GM20431 (cell line): ENCODE data around the gene ELAVL1.

ENCODE experiments used
- in situ Hi-C: fragments of 300-500 bp; cut with MseI, MboI; formaldehyde crosslinking; loops from one replicate; pipeline ENCODE4 v1.15.0; 2020; ENCODE audit warnings: low sequenced_read_pairs; ENCODE audit not compliant: unreplicated experiment

Gene ELAVL1

DNA sequence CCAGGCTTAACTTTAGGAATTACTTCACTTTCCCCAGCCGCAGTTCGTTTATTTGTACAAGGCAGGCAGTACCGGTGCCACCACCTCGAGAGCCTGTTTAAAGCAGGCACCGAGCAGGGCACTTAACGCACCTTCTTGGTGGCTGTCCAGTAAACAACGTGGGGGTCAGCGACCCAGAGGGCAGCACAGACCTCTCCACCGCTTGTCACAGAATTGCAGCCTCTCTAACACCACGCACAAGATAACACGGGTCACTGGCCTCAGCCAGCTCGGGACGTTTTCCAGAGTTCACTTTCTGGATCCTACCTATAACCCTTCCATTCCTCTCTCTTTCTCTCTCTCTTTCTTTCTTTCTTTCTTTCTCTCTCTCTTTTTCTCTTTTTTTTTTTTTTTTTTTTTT lies 16.8 kb upstream of the ELAVL1 start:
- in situ Hi-C loops: no loop called here

DNA sequence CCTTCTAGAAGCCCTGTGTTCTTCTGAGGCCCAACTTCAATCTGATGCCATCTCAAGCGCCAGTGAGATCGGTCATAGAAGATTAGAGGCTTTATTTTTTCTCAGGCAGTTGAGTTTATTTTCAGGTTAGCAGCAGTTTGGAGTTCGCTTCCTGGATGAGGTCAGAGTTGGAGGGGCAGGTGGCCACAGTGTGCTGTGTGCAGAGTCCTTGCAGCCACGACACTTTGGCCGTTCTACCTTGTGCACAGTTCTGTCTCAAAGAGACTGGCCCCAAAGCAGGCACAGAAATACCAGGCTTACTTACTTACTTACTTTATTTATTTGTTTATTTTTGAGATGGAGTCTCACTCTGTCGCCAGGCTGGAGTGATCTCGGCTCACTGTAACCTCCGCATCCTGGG lies 15.9 kb upstream of the ELAVL1 start:
- in situ Hi-C loops: no loop called here

DNA sequence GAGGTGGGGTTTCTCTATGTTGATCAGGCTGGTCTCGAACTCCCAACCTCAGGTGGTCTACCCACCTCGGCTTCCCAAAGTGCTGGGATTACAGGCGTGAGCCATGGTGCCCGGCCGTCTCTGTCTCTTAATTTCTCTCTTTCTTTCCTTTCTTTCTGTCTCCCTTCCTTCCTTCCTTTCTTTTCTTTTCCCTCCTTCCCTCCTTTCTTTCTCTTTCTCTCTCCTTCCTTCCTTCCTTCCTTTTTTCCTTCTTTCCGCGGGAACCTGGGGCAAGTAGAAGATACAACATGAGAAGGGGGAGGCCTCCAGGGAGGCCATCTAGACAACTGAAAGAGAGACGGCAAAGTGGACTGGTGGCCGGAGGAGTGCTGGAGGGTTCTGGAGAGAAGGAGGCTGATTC lies 15.2 kb upstream of the ELAVL1 start:
- in situ Hi-C loops: no loop called here

DNA sequence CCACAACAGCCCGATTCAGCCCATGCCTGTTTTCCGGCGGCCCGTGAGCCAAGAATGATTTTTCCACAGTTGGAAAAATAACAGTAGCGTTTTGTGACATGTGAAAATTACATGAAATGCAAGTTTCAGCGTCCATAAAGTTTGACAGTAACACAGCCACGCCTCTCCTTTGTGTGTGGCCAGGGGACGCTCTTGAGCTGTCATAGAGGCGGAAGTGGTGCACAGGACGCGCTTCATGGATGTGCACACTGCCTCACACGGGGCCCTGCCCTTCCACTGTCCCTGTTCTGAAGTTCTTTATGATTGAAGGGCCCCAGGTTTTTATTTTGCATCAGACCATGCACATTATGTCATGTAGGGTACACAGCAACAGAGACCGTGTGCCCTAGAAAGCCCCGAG lies 12.4 kb upstream of the ELAVL1 start:
- in situ Hi-C loops: no loop called here

DNA sequence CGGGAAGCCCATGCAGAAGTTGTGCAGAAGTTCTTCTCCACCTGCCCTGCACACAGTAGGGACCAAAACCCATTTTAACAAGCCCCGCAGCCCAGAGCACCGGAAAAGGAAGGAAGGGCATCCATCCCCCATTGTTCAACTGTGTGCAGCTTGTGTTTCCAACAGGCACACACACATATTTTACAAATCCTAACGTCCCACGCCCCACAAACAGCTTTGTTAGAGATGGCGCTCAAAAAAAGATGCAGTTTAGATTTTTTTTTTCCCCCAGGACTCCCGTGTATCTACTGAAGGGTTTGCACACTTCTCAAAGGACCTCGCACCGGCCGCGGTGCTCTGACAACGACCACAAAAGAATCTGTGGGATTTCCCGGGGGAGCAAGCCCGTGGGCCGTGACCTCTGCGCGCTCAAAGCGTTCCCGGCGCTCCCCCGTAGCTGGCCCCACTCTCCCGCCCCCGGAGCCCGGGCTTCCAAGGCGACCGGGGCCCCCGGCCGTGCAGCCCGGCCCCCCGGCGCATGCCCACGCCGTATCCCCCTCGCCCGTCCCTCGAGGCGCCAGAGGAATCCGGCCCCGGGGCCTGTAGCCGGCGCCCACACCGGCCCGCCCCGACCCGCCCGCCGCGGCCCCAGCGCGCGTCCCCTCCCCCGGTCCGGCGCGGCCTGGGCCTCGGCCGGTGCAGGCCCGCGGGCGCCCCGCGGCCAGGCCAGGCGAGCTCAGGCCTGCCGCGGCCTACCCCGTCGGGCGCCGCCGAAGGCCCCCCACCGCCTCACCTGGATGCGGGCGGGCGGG lies 523 bp downstream of the ELAVL1 start:
- in situ Hi-C loops: no loop called here

DNA sequence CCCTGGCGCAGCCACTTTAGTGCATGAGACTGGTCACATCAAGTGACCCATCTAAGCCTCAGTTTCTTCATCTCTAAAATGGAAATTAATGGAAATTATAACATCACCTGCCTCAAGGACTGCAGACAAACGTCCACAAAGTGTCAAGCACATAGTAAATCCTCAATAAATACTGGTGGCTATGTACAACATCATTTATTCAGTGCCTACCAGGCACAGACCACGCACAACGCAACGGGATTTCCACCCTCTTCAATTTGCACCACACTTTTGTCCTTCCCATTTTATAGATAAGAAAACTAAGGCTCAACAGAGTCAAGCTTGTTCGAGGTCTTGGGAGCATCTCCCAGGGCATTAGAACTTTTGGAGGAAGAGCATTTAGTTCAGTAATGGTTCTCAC lies 1.4 kb downstream of the ELAVL1 start:
- in situ Hi-C loops: no loop called here

DNA sequence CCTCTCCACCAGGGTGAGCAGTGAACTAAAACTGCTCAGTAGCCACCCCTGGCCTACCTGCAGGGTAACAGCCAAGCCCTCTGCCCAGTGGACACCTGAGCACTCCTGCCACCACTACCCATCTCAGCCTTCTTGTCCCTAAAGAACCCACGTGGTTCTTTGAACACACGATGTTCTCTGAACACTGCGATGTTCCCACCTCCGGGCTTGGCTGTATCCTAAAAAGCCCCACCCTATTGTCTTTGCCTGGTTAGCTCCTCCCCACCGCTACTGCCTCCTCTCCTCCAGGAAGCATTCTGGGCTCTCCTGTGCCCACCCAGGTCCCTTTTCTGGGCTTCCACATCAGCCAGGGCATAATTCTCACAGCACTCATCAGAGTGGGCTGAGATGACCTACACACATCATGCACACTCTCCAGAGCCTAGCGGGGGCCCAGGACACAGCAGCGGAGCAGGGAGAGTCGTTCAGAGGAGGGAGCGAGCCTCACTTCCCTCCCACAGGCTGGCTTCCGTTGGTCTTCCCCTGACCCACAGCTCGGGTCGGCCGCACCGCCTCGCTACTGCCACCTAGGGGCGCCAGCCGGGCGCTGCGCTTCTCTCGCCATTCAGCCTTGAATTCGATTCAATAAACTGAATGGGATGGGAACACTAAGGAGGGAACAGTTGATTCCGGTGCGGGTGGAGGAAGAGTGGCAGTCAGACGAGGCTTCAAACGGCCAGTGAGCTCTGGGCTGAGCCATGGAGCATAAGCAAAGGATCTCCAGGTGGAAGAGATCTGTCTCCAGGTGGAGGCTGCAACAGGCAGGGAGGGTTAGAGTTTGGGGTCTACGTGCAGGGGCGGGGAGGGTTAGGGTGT lies 3.2 kb downstream of the ELAVL1 start:
- in situ Hi-C loops: no loop called here

DNA sequence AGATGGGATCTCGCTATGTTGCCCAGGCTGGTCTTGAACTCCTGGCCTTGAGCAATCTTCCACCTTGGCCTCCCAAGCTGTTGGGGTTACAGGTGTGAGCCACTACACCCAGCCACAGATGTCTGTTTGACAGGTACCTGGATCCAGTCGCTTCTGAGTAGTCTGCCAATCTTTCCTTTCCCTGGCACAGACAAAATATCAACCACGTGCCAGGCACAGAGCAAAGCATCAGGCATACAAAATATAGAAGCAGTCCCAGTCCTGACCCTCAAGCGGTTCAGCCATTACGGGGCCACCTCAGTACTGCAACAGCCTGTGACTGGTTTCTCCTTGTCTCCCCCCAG lies 3.8 kb downstream of the ELAVL1 start:
- in situ Hi-C loops: no loop called here

DNA sequence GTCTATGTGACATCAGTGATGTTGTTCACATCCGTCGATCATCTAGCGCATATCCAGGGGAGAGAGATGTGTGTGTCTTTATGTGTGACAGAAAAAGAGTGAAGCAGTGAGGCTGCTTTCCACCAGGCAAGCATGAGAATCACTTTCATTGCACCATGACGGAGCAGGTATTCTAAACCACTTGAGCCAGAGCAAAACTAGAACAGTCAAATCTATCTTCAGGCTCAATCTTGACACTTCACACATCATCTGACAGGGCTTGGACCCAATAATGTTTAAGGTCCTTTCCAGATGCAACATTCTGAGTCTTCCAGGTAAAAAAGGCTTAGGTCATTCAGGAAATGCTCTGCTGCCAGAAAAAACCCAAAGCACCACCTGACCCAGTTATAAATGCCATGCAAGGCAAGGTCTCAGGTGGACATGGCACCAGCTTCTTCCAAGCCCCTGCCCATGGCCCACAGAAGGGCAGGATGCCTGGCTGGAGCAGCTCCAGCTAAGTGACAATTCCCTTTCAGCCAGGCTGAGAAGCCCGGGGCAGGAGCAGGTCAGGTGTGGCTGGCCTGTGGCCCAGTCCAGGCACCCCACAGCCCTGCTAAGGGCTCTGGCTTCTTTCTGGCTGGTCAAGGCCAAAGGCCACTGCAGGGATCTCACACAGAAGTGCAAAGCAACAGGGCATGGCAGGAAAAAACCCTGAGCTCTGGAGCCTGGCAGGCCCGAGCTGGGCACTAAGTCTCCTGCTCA lies 5.0 kb downstream of the ELAVL1 start:
- in situ Hi-C loops: no loop called here

DNA sequence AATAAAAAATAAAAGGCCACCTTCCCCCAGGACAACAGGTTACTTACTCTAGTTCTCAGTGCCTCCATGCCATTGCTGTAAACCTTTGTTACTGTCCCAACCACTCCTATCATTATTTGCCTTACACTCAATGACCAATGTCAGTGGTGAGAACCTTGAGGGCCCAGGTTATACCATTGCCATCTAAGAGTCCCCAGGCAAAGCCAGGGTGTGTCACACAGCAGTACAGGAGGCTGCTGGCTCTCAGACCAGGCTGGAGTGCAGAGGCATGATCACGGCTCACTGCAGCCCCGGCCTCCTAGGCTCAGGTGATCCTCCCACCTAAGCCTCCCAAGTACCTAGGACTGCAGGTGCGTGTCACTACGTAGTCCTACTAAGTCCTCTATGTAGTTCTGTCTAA lies 6.1 kb downstream of the ELAVL1 start:
- in situ Hi-C loops: no loop called here

DNA sequence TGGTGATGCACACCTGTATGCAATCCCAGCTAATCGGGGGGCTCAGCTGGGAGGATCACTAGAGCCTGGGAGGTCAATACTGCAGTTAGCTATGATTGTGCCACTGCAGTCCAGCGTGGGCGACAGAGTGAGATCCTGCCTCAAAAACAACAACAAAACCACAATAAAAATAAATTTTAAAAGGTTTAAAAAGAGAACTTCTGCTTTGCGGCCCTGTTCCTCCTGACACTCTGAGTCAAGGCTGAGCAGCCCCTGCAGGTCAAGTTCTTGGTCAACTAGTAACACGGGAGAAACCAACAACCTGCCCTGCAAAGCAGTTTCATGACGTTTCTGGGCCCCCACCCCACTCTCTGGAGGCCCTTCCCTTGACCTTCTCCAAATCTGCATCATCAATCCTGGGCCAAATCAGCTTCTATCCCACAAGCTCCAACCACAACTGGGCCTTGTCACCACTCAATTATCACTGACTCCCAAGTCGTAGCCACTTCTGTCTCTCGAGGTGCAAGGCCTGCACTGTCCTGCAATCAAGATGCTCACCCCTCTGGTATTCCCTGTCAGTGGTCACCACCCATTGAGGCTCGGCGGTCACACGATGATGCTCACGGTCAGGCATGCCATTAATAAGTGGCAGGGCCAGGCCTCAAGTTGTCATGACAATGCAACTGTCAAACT lies 7.5 kb downstream of the ELAVL1 start:
- in situ Hi-C loops: no loop called here

DNA sequence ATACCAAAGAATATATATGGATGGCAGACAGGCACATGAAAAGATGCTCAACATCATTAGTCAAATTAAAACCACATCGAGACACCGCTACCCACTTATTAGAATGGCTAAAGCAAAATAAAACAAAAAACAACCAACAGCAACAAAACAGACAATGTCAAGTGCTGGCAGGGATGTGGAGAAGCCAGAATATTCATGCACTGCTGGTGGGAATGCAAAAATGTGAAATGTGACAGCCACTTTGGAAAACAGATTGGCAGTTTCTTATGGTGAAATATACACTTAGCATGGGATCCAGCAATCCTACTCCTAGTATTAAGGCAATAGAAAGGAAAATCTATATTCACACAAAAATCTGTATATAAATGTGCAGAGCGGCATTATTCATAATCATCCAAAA lies 8.6 kb downstream of the ELAVL1 start:
- in situ Hi-C loops: no loop called here

DNA sequence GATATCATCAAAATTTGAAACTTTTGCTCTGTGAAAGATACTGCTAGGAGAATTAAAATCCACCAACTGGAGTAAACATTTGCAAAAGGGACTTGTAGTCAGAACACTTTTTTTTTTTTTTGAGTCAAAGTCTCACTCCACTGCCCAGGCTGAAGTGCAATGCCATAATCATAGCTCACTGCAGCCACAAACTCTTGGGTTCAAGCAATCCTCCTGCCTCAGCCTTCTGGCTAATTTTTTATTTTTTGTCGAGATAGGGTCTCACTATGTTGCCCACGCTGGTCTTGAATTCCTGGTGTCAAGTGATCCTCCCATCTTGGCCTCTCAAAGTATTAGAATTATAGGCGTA lies 9.7 kb downstream of the ELAVL1 start:
- in situ Hi-C loops: no loop called here

DNA sequence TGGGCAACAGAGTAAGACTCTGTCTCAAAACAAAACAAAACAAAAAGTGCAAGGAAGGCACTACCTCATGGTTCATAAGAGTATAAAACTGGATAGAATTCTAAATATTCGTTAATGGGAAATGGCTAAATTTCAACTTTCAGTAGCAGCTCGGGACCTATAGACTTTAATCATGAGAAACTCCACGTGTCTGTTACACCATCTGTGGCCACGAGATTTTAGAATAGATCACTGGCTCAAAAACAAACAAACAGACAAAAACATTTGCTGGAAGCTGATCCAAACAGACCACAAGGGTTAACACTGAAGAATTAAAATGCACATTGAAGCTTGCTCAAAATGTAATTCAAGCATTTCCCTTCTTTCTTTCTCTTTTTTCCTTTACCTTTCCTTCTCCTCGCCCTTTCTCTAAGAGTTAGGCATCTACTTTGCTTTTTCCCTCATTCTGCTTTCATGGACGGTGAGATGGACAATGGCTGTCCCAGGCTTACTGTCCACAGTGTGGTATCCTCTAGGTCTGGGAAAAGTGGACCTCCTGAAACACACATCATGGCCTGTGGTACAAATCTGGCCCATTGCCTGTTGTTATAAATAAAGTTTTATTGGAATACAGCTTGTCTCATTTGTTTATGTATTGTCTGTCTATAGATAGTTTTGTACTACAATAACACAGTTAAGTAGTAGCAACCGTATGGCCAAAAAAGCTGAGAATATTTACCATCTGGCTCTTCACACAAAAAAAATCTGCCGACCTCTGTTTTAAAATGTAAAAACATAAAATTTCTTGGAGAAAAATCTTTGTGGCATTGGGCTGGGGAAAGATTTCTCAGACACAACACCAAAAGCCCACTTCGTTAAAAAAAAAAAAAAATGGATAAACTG lies 10.3 kb downstream of the ELAVL1 start:
- in situ Hi-C loops: no loop called here

DNA sequence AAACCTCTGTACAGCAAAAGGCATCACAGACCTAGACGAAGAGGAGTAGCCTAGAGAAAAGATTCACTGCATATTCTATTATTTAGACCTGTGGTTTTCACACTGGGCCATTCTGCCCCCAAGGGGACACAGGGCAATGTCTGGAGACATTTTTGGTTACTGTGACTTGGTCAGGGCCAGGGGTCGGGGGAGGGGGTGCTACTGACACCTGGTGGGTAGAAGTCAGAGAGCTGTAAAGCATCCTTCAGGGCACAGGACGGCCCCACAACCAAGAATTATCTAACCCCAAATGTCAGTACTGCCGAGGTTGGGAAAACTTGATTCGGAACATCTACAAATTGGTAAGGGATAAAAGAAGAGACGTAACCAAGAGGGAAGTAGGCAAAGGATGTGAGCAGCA lies 11.3 kb downstream of the ELAVL1 start:
- in situ Hi-C loops: no loop called here

DNA sequence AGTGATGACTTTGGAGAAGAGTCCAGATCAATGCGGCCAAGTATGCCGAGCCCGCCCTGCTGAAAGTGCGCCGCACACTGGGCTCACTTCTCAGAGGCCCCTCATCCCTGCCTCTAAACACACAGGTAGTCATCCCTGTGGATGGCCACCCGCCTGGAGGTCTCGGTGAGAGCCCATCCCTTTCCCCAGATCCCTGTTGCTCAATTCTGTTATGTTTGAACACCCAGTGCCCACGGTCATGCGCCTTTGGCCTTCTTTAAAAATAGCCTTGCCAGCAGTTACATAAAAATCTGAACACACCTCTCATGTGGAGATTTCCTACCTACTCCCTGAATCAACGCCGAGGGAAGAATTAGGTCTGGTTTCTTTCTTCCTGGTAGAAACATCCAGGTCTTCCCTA lies 11.9 kb downstream of the ELAVL1 start:
- in situ Hi-C loops: no loop called here

DNA sequence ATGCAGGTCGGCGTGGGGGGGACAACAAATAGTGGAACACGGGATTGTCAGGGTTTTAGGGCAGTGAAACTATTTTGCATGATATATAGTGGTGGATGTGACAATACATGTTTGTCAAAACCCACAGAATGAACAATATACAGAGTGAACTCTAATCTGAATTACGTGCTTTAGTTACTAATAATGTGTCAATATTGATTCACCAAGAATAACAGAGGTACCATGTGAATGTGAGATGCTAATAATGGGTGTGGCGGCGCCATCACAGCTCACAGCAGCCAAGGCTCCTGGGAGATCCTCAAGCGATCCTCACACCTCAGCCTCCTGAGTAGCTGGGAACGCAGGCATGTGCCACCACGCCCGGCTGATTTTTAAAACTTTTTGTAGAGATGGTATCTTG lies 12.9 kb downstream of the ELAVL1 start:
- in situ Hi-C loops: no loop called here

DNA sequence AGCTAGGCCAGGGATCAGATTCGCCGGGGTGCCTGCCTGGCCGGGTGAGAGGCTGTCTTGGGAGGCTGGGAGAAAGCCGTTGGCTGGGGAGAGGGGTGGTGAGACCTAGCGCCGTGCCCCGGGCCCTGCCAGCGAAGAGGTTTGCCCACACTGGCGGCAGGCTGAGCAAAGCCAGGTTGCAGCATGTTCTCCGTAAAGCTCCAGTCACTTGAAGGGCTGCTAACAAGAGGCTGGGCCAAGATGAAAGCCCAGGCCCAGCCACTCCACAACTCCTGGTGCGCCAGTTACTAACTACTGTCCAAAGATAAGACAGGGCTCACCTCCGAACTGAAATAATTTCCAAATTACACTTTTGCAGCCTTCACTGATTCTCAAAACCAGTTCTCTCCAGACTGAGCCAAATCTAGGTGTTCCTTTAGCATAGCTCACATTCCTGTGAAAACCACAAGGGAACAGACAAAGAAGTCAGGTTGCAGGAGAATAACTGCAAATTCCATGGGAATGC lies 16.3 kb downstream of the ELAVL1 start:
- in situ Hi-C loops: no loop called here

DNA sequence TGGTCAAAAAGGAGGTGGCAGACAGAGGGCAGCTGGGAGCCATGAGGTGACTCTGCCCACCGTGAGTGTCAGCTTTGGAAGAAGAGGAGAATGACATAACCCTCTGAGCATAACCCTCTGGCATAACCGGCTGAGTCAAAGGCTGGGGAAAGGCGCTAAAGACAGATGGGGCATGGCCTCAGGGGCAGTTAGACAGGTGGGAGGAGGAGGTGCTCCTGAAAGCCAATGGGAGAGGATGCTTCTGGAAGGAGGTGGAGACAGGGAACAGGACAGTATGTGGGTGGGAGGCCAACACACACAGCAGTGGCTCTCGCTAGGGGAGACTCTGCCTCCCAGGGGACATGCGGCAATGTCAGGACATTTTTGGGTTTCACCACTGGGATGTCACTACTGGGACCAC lies 17.1 kb downstream of the ELAVL1 start:
- in situ Hi-C loops: no loop called here
